GM21576 (cell line): ENCODE data around the gene CLASP1.
"Not testable (repeated sequence)": the region's sequence is repeated elsewhere in the genome, so short reads cannot be mapped to it uniquely, and the experiment has no call there.

ENCODE experiments used
- ATAC-seq: cut with Tn5 transposase; IDR thresholded peaks from one replicate; pipeline ENCODE4 v1.9.1; 2021; ENCODE audit warnings: mild to moderate bottlenecking, moderate library complexity; ENCODE audit not compliant: unreplicated experiment

Gene CLASP1

DNA sequence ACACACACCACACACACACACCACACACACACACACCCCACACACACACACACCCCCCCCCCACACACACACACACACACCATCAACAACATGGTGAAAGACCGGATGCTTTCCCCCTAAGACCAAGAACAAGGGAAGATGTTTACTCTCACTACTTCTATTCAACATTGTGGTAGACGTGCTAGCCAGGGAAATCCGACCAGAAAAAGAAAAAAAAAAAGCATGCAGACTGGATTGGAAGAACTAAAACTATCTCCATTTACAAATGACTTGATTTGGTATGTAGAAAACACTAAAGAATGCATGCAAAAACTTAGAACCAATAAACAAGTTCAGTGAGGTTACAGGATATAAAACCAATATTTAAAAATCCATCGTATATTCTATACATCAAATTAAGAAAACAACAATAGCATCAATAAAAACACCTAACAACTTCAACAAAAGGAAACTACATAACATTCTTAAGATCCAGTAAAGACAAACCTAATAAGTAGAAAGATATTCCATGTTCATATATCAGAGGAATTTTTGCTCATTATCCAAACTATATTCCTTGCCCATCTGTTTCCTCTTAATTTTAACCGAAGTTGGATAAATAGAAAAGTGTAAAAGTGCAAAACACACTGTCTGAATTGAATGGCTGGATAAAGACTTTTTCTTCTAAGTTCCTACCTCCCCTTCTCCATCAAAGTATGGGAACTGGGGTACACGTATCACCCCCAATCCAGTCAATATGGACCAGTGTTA lies 170.1 kb downstream of the CLASP1 start:
- no peak for ATAC-seq

DNA sequence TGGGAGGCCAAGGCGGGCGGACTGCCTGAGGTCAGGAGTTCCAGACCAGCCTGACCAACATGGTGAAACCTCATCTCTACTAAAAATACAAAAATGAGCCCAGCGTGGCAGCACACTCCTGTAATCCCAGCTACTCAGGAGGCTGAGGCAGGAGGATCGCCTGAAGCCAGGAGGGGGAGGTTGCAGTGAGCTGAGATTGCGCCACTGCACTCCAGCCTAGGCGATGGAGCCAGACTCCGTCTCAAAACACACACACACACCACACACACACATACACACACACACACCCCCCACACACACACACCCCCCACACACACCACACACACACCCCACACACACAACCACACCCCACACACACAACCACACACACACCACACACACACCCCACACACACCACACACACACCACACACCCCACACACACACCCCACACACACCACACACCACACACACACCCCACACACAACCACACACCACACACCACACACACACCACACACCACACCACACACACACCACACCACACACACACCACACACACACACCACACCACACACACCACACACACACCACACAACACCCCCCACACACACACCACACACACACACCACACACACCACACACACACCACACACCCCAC lies 170.8 kb downstream of the CLASP1 start:
- ATAC-seq, result not testable (repeated sequence)

DNA sequence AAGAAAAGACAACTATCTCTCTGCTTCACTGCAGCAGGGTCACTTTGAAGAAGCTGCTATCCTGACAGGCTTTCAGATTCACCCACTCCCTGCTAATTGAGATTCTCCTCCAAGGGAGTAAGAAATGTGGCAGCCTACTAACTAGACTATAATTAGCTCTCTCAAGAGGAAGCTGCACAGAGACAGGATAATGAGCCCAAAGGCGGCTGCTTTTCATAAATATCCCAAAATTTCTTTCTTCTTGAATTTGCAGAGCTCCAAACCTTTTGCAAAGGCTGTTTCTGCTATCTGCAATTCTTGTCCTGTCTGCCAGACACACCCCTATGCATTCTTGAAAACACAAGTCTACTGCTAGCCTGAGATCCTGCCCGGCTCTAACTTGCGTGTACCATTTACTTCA lies 172.6 kb downstream of the CLASP1 start:
- ATAC-seq, result no peak

DNA sequence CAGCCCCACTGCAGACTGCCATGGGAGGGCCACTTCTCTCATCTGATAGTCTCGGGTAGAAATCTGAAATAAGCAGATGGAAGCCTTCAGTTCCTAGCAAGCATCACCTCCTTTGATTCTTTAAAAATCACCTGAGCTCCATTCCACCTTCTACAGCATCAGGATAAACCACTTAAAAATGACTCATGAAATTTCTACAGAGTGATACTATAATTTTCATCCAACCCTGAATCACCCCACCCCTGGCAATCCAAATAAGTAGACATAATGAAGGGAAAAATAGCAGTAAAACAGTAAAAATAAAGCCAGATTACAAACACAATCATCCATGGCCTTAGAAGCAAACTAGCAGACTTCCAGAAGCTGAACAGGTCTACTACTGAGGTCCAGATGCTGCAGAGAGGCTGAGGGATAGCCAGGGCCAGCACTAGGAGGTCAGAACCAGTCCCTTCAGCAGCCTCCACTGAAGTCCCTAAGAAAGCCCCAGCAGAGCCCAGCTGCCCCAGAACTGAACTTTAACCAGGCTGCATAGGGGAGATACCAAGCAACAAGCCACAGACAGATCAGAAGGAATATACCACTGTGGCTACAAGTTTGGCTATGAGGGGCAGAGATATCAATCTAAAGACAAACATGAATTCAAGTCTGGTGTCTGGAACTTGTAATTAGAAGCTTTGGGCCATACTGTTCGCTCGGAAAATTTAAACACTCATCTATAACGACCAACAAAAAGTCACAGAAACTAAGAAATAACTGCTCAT lies 173.3 kb downstream of the CLASP1 start:
- no peak for ATAC-seq

DNA sequence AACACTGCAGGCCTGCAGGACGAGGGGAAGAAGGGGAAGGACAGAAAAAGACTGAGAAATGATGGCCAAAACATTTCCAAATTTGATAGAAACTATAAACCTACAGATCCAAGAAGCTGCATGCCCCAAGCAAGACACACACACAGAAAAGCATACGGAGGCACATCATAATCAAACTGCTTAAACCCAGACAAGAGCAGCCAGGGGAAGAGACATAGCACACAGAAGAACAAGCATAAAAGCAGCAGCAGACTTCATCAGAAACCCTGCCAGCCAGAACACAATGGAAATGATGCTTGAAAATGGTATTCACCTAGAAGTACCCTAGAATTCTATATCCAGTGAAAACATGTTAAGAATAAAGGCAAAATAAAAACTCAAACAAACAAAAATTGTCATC lies 175.8 kb downstream of the CLASP1 start:
- ATAC-seq, result no peak

DNA sequence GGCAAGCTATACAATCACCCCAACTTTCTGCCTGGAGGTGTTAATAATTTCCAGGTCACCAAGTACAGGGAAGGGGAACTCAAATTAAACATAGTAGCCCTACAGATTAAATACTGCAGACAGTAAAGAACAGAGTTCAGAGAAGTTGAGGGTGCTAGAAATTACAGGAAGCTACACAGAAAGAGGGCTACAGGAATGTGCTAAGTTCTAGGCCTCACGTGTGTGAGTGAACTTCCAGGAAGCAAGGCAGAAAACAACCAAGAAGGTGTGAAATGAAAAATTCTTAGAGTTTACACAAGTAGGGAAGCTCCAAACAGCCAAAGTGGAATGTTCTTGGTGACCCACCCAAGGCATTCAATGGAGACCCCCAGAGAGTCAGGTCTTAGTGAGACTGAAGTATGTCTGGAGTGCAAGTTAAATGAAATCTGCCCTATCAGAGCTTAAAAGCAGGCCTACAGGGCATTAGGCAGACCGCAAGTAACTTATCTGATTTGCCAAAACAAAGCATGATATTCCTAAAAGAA lies 176.7 kb downstream of the CLASP1 start:
- ATAC-seq, result no peak

DNA sequence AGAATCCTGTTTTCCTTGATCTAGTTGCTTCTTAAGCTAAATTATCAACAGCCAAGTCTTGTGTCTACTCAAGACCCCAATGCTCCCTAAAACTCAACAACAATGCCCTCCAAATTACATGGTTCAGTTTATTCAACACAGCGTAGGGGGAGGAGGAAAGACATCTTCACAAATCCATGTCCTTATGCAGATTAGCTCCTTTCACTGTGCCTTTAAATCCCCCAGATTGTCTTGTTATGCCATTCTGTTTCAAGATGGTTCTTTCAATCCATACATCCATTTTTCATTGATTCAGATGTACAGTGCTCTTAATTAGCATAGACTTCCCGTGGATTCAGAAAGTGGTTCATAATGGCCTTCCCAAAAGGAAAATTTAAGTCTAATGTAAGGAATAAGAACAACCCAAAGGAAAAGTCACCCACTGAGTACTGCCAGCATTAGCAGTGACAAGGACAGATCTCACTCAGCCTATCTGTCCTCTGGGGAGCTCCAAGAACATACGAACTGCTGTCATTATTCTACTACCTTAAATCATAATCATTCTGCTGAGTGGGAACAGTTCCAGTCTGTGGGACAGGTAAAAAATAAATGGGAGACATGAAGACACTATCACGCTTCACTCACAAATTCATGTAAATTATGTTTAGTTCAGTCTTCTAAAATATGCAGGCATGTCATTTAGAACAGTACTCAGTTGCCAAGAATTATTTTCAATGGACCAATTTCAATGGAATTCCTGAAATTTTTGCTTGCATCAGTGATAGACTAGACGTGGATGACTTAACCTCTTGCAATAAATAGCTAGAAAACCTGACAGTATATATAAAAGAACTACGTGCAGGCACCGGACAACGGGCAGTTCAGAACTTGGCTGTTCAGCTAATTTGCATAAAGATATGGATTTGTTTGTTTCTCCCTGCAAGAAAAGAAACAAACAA lies 177.5 kb downstream of the CLASP1 start:
- no peak for ATAC-seq

DNA sequence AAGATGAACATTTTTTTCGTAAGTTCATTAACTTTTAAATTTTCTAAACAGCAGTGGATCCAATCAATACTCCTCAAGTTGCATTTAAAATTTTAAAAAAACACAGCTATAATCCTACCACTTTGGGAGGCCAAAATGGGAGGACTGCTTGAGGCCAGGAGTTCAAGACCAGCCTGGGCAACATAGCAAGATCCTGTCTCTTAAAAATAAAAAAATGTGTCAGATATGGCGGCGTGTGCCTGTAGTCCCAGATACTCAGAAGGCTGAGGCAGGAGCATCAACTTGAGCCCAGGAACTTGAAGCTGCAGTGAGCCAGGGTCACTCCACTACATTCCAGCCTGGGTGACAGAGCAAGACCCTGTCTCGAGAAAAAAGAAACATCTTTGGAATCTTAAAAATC lies 178.3 kb downstream of the CLASP1 start:
- ATAC-seq, result no peak

DNA sequence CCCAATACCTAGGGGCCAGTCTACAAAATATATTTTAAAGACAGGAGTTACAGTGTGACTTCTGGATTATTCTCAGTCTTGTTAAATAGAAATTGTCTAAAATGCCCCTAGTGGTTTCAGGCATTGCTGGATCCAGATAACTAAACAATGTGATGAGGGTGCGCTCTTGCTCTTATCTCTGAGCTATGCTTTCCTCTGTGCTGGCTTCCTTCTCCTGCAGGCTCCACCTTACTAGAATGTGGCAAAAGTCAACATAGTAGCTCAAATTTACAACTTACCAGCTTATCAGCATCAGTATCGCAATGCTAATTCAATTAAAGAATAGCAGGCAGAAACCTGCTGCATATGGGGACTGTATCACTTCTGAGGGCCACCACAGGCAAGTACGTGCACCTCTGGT lies 179.9 kb downstream of the CLASP1 start:
- ATAC-seq, result no peak

DNA sequence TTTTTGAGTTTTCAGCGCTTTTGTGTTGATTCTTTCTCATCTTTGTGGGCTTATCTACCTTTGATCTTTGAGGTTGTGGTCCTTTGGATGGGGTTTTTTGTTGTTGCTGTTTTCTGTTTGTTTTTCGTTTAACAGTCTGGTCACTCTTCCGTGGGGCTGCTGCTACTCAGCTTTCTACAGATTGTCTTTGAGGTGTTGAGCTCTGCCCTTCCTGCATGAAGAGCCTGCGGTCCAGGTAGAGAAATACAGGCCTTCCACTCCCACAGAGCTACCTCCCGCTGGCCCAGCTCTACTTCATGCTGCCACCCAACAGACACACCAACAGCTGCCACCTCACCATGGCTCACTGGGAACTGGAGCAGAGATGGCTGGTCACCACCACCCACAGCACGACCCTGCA lies 180.3 kb downstream of the CLASP1 start:
- ATAC-seq, result no peak

DNA sequence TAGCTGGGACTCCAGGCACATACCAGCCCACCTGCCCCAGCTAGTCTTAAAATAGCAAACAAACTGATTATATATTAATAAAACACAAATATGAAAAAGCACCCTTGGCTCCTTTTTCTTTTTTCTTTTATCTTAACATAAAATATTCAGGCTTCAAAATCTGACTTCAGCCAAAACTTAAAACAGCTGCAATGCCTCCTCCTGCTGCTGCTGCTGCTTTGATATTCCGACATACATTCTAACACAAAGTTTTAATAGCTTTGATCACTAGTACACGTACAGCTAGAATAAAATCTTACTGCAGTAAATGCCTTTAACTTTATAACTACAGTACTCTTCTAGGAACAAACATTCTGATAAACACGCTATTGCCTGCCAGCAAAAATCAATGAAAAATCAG lies 190.0 kb downstream of the CLASP1 start:
- no peak for ATAC-seq

DNA sequence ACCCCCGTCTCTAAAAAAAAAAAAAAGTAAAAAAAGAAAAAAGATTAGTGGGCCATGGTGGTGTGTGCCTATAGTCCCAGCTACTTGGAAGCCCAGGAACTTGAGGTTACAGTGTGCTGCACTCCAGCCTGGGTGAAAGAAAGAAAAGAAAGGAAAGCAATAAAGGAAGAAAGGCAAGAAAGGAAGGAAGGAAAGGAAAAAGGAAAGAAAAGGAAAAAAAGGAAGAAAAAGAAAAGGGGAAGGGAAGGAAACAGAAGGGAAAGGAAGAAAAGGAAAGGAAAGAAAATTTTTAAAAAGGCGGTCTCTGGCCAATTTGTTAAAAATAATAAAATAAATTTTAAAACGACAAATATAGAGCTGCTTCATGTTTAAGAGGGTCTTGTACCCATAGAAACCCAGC lies 192.9 kb downstream of the CLASP1 start:
- no peak for ATAC-seq

DNA sequence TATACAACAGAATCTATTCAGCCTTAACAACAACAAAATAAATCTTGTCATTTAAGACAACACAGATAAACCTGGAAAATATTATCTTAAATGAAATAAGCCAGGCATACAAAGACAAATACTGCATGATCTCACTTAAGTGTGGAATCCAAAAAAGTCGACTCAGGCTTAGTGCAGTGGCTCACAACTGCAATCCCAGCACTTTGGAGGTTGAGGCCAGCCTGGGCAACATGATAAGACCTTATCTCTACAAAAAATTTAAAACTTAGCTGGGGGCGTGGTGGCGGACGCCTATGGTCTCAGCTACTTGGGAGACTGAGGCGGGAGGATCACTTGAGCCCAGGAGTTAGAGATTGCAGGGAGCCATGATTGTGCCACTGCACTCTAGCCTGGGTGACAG lies 193.8 kb downstream of the CLASP1 start:
- no peak for ATAC-seq

DNA sequence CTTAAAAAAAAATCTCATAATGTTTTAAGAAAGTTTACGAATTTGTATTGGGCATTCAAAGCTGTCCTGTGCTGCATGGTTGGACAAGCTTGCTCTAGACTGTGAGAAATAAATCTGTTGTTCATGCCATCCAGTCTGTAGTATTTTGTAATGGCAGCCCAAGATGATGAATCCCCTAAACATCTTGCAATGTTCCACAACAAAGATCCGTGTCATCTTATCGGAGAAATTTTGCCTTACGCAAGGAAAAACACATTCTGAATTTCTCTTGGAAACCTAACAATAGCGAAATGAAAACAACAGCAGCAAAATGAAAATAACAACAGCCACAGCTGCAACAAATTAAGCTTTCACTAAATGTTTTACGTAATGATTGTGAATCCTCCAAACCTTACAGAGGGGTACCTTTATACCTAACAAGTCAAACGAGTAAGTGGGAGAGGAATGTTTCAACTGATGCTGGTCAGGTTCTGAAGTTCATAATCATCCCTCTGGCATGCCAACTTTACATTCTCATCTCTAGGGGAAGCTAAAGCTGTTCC lies 194.6 kb downstream of the CLASP1 start:
- no peak for ATAC-seq

DNA sequence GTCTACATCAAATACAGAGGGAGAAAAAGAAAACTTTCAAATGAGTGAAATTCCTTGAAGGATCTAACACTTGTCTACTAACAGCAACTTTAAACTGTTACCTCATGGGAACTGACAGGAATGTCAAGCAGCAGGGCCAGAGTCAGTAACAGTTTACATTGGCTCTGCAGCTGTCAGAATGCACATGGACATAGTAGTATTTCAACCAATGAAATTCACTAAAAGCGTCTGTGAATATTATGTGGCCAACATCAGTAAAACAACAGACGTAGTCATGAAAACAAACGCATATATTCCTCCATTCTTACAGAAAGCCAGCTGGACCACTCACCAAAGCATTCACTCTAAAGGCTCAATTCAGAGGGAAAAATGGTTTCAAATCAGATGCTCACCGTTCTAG lies 197.9 kb downstream of the CLASP1 start:
- no peak for ATAC-seq

DNA sequence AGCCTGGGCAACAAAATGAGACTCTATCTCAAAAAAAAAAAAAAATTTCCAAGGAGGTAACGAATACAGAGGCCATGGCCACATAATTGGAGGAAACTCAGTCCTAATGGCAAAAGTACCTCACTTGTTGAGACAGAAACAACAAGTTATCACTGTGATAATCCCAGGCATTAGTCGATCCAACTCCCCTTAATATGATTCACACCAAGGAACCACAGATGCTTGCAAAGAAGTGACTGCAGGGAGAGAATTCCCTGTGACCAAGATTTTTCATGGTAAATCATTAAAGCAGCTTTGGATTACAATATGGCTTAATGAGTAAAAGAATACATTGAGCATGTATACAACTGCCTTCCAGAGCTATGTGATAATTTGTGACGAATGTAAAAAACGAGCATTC lies 199.0 kb downstream of the CLASP1 start:
- ATAC-seq, result no peak

DNA sequence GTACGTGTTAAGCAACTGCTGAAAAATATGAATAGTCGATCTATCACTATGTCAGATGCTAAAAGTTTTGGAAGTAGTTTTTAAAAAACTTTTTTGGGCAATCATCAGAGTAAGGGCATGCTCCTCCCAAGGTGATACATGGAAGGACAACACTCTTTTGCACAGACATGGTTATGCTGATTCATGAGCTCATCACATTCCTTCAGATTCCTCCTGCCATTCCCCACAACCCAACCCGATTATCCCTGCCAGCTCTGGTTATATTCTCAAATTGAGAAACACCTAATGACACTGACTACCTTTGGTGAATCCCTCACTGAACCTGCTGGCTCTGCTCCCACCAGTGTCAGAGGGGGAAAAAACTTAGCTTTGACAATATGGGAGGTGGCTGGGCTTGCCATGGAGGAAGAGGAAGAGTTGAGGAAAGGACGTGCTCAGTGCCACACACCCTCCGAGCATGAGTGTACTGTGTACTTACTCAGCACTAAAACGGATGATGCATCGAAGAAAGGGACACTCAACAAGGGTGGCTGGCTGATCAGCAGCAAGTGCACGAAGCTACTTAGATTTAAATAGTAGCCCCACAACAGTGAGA lies 202.5 kb downstream of the CLASP1 start:
- no peak for ATAC-seq

DNA sequence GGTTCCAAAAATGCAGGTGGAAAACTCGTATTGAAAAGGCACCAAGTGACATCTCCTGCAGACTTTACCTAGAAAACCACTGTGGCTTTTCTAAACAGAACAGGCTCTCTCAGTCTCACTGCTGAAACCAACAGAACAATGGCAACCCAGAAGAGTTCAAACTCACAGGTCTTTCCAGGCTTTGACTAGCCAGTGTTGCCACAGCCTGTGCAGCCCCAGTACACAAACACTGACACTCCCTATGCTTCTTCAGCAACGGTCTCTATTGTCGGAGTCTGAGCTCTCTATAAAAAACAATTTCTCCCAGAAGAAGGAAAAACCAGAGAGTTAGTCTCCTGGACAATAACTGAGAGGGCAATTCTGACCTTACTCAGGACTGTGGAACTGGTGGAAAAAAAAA lies 206.4 kb downstream of the CLASP1 start:
- no peak for ATAC-seq

DNA sequence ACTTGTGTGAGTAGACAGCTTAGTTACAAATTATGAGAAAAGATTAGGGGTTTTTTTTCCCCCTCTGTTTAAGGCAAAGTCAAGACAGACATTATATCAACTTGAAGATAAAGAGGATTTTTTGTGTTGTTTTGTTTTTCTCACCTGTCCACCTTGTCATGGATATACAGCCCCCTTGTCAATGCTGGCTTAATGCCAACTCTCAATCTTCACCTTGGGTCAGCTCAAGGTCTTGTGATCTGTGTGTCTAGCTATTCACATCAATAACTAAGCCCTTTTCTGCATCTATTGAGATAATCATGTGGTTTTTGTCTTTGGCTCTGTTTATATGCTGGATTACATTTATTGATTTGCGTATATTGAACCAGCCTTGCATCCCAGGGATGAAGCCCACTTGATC lies 211.0 kb downstream of the CLASP1 start:
- not testable (repeated sequence) for ATAC-seq

DNA sequence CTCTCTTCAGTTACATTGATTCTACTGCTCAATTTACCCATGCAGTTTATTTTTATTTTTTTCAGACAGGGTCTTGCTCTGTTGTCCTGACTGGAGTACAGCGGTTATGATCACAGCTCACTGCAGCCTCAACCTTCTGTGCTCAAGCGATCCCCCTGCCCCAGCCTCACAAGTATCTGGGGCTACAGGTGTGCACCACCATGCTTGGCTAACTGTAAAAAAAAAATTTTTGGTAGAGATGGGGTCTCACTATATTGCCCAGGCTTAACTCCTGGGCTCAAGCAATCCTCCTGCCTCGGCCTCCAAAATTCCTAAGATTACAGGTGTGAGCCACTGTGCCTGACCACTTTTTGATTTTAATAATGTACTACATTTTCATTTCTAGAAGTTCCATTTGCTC lies 212.3 kb downstream of the CLASP1 start:
- no peak for ATAC-seq
